ENCODE results near the gene GLIS1.

GLIS1 gene

GRCh38 chr1:53549287-53549686 is 189.7 kb downstream of the GLIS1 start:
- DNase-seq (ENCODE audit: low spot score in 2 of 2) (no peak), ATAC-seq (no peak)
- Mint-ChIP-seq H3K9me3 (peaks cover 5% of the 10 kb centered on the region), H3K4me3 (no peak overlapping the region), H3K27ac (no peak overlapping the region), H3K36me3 (no peaks in the 10 kb centered on the region), H3K4me1 (peaks cover 34% of the 10 kb centered on the region)

GRCh38 chr1:53548031-53548491 is 190.9 kb downstream of the GLIS1 start:
- DNase-seq (ENCODE audit: low spot score in 2 of 2): no peak
- ATAC-seq: no peak
- Mint-ChIP-seq H3K36me3 (no peaks in the 10 kb centered on the region), H3K9me3 (no peaks in the 10 kb centered on the region), H3K27ac (no peak overlapping the region), H3K4me1 (peaks cover 24% of the 10 kb centered on the region), H3K4me3 (no peak overlapping the region)

- Mint-ChIP-seq H3K4me1 (peaks cover 25% of the 10 kb centered on the region), H3K4me3 (no peak overlapping the region), H3K9me3 (no peaks in the 10 kb centered on the region), H3K27ac (no peak overlapping the region), H3K36me3 (no peaks in the 10 kb centered on the region)
- DNase-seq (ENCODE audit: low spot score in 2 of 2) (no peak), ATAC-seq (no peak)
These were observed 191.7 kb downstream of the GLIS1 start for GRCh38 chr1:53547231-53547790.

GRCh38 chr1:53546409-53547155 is 192.4 kb downstream of the GLIS1 start:
- Mint-ChIP-seq H3K36me3 (no peaks in the 10 kb centered on the region), H3K4me1 (peaks cover 18% of the 10 kb centered on the region), H3K4me3 (no peak overlapping the region), H3K27ac (no peak overlapping the region), H3K9me3 (no peaks in the 10 kb centered on the region)
- ATAC-seq (no peak), DNase-seq (ENCODE audit: low spot score in 2 of 2) (no peak)

- Mint-ChIP-seq H3K4me1 (peaks cover 17% of the 10 kb centered on the region), H3K36me3 (no peaks in the 10 kb centered on the region), H3K4me3 (no peak overlapping the region), H3K9me3 (no peaks in the 10 kb centered on the region), H3K27ac (no peak overlapping the region)
- DNase-seq (ENCODE audit: low spot score in 2 of 2) (no peak), ATAC-seq (peak; percentile 56)
These were observed 193.1 kb downstream of the GLIS1 start for GRCh38 chr1:53545663-53546408.

GRCh38 chr1:53544728-53545515 is 194.0 kb downstream of the GLIS1 start:
- no peak overlapping the region for H3K4me3 Mint-ChIP-seq
- no peak overlapping the region for H3K27ac Mint-ChIP-seq
- no peak for DNase-seq (ENCODE audit: low spot score in 2 of 2)
- peaks cover 10% of the 10 kb centered on the region for H3K4me1 Mint-ChIP-seq
- H3K9me3 Mint-ChIP-seq: no peaks in the 10 kb centered on the region
- H3K36me3 Mint-ChIP-seq: no peaks in the 10 kb centered on the region
- ATAC-seq: no peak

- no peak overlapping the region for H3K27ac Mint-ChIP-seq
- DNase-seq (ENCODE audit: low spot score in 2 of 2): no peak
- no peaks in the 10 kb centered on the region for H3K36me3 Mint-ChIP-seq
- H3K4me1 Mint-ChIP-seq: peaks cover 13% of the 10 kb centered on the region
- H3K4me3 Mint-ChIP-seq: no peak overlapping the region
- ATAC-seq: no peak
- H3K9me3 Mint-ChIP-seq: no peaks in the 10 kb centered on the region
These were observed 194.9 kb downstream of the GLIS1 start for GRCh38 chr1:53543778-53544695.

GRCh38 chr1:53543130-53543777 is 195.7 kb downstream of the GLIS1 start:
- no peak overlapping the region for H3K4me3 Mint-ChIP-seq
- no peaks in the 10 kb centered on the region for H3K9me3 Mint-ChIP-seq
- DNase-seq (ENCODE audit: low spot score in 2 of 2): no peak
- ATAC-seq: no peak
- H3K27ac Mint-ChIP-seq: peak overlapping the region; percentile 32
- peaks cover 14% of the 10 kb centered on the region for H3K4me1 Mint-ChIP-seq
- H3K36me3 Mint-ChIP-seq: no peaks in the 10 kb centered on the region

- DNase-seq (ENCODE audit: low spot score in 2 of 2) (no peak), ATAC-seq (no peak)
- Mint-ChIP-seq H3K4me3 (no peak overlapping the region), H3K36me3 (no peaks in the 10 kb centered on the region), H3K27ac (peak overlapping the region; percentile 32), H3K4me1 (peaks cover 14% of the 10 kb centered on the region), H3K9me3 (no peaks in the 10 kb centered on the region)
These were observed 196.4 kb downstream of the GLIS1 start for GRCh38 chr1:53542551-53542950.

GRCh38 chr1:53541761-53542550 is 197.0 kb downstream of the GLIS1 start:
- Mint-ChIP-seq H3K36me3 (no peaks in the 10 kb centered on the region), H3K4me1 (peaks cover 14% of the 10 kb centered on the region), H3K9me3 (no peaks in the 10 kb centered on the region), H3K4me3 (no peak overlapping the region), H3K27ac (no peak overlapping the region)
- DNase-seq (ENCODE audit: low spot score in 2 of 2) (no peak), ATAC-seq (peak; percentile 43)

GRCh38 chr1:53541263-53541625 is 197.7 kb downstream of the GLIS1 start:
- peaks cover 14% of the 10 kb centered on the region for H3K4me1 Mint-ChIP-seq
- no peaks in the 10 kb centered on the region for H3K9me3 Mint-ChIP-seq
- DNase-seq (ENCODE audit: low spot score in 2 of 2): no peak

GRCh38 chr1:53540604-53541262 is 198.2 kb downstream of the GLIS1 start:
- no peaks in the 10 kb centered on the region for H3K9me3 Mint-ChIP-seq
- H3K4me1 Mint-ChIP-seq: peaks cover 14% of the 10 kb centered on the region
- no peaks in the 10 kb centered on the region for H3K36me3 Mint-ChIP-seq
- no peak overlapping the region for H3K27ac Mint-ChIP-seq
- no peak overlapping the region for H3K4me3 Mint-ChIP-seq
- DNase-seq (ENCODE audit: low spot score in 2 of 2) (no peak), ATAC-seq (no peak)

More at GRCh38 chr1:53541263-53541625, 197.7 kb downstream of the GLIS1 start:
- no peak for ATAC-seq
- H3K4me3 Mint-ChIP-seq: no peak overlapping the region
- H3K27ac Mint-ChIP-seq: no peak overlapping the region
- H3K36me3 Mint-ChIP-seq: no peaks in the 10 kb centered on the region

Data from stimulated activated effector memory CD8-positive, alpha-beta T cell treated with anti-CD3 and anti-CD28 coated beads, Interleukin-12 subunit alpha, Interleukin-12 subunit beta, amount 100 ng/mL, for 72 hours (primary cell).